Measurements from ENCODE around the gene PPP1R37.

- TF ChIP-seq CREB5 (CRISPR knock-in tag; IDR thresholded peaks at IDR 0.05; ENCODE audit: low read depth) (no peak), RARB (CRISPR knock-in tag; IDR thresholded peaks at IDR 0.05) (no peak), ARNTL (CRISPR knock-in tag; IDR thresholded peaks at IDR 0.05; ENCODE audit: borderline replicate concordance, low read depth) (no peak), PATZ1 (CRISPR knock-in tag; IDR thresholded peaks at IDR 0.05; ENCODE audit: borderline replicate concordance) (no peak), ZFP3 (CRISPR knock-in tag; IDR thresholded peaks at IDR 0.05) (no peak), ISL1 (CRISPR knock-in tag; IDR thresholded peaks at IDR 0.05) (no peak)
Measured at GRCh38 chr19:45095496-45096413, 2.8 kb downstream of the PPP1R37 start.
